Activated CD4-positive, alpha-beta memory T cell treated with anti-CD3 and anti-CD28 coated beads, Interleukin-2, amount 10 ng/mL, durations not matched to agents 7 days and 5 days (primary cell): Measurements from ENCODE around the gene GATA2. TPM values are rescaled to one million over a fixed set of nuclear protein-coding genes. Genes with fewer than 3 reads are reported as not detected.

Experiments
- CTCF ChIA-PET: fragments of 350-600 bp; sonication (Branson Sonifier 250); formaldehyde crosslinking; loops from one replicate; lab custom pipeline; 2021; ENCODE audit warnings: antibody characterized with exemption, inconsistent platforms; lab: Charles Lee
- POLR2A ChIA-PET: fragments of 350-600 bp; sonication (Branson Sonifier 250); formaldehyde crosslinking; loops from one replicate; lab custom pipeline; 2021; ENCODE audit warnings: antibody characterized with exemption; lab: Charles Lee
- DNase-seq: peaks from one replicate; pipeline ENCODE4 v3.0.0-alpha.2; 2020
- H3K27ac Mint-ChIP-seq: one replicate; pipeline ENCODE4 v1.8.0; 2021; ENCODE audit warnings: mild to moderate bottlenecking, mixed read lengths
- H3K27me3 Mint-ChIP-seq: one replicate; pipeline ENCODE4 v1.8.0; 2021; ENCODE audit warnings: mixed read lengths
- H3K36me3 Mint-ChIP-seq: one replicate; pipeline ENCODE4 v1.8.0; 2021; ENCODE audit warnings: low read depth, mixed read lengths
- H3K4me1 Mint-ChIP-seq: one replicate; pipeline ENCODE4 v1.8.0; 2021; ENCODE audit warnings: mixed read lengths
- H3K4me3 Mint-ChIP-seq: one replicate; pipeline ENCODE4 v1.8.0; 2021; ENCODE audit warnings: mild to moderate bottlenecking, mixed read lengths
- H3K9me3 Mint-ChIP-seq: one replicate; pipeline ENCODE4 v1.8.0; 2021; ENCODE audit warnings: mixed read lengths
- total RNA-seq, 2 experiments: library from RNA; stranded (reverse); gene quantifications; one replicate each; pipeline ENCODE4 v1.2.3, GENCODE V29; 2021

GATA2 gene
- total RNA-seq, 2 experiments from 2014 or later: 0.08 to 0.23 TPM

DNA sequence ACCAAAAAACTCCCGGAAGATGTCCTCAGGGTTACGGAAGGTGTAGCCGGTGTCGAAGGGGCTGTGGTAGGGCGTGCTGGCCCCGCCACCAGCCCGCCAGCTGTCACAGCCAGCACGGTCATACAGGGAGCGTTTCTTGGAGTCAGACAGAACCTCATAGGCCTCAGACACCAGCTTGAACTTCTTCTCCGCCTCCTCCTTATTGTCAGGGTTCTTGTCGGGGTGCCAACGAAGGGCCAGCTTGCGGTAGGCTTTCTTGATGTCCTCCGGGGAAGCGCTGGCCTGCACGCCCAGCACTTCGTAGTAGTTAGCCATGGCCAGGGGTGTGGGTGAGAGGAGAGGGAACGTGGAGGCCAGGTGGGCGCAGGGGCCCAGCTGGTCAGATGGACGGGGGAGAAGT, 30.1 kb downstream of the GATA2 start:
- Mint-ChIP-seq H3K9me3 (no peaks in the 10 kb centered on the region), H3K4me3 (no peak overlapping the region)
- POLR2A ChIA-PET: no interaction called here

GRCh38 chr3:128462341-128462910, 30.6 kb downstream of the GATA2 start:
- H3K4me1 Mint-ChIP-seq: peaks cover 12% of the 10 kb centered on the region
- H3K36me3 Mint-ChIP-seq: no peaks in the 10 kb centered on the region
- no peak for DNase-seq
- H3K9me3 Mint-ChIP-seq: no peaks in the 10 kb centered on the region
- POLR2A ChIA-PET: no interaction called here
- CTCF ChIA-PET: no interaction called here
- H3K4me3 Mint-ChIP-seq: no peak overlapping the region
- H3K27me3 Mint-ChIP-seq: peaks cover 24% of the 10 kb centered on the region
- no peak overlapping the region for H3K27ac Mint-ChIP-seq

More for the DNA sequence above, 30.1 kb downstream of the GATA2 start:
- Mint-ChIP-seq H3K4me1 (peaks cover 15% of the 10 kb centered on the region), H3K27me3 (peaks cover 24% of the 10 kb centered on the region), H3K36me3 (no peaks in the 10 kb centered on the region), H3K27ac (no peak overlapping the region)
- CTCF ChIA-PET: no interaction called here
- no peak for DNase-seq

GRCh38 chr3:128461731-128462130, 31.3 kb downstream of the GATA2 start:
- CTCF ChIA-PET: no interaction called here
- POLR2A ChIA-PET: no interaction called here
- H3K9me3 Mint-ChIP-seq: no peaks in the 10 kb centered on the region

GRCh38 chr3:128459461-128459820, 33.6 kb downstream of the GATA2 start:
- no peak for DNase-seq
- Mint-ChIP-seq H3K36me3 (no peaks in the 10 kb centered on the region), H3K27me3 (peaks cover 21% of the 10 kb centered on the region), H3K4me3 (no peak overlapping the region), H3K27ac (no peak overlapping the region), H3K4me1 (peaks cover under 1% of the 10 kb centered on the region), H3K9me3 (no peaks in the 10 kb centered on the region)
- ChIA-PET POLR2A (no interaction called here), CTCF (no interaction called here)

More at GRCh38 chr3:128461731-128462130, 31.3 kb downstream of the GATA2 start:
- Mint-ChIP-seq H3K36me3 (no peaks in the 10 kb centered on the region), H3K27me3 (peaks cover 19% of the 10 kb centered on the region), H3K4me3 (no peak overlapping the region), H3K4me1 (peaks cover 5% of the 10 kb centered on the region), H3K27ac (no peak overlapping the region)
- DNase-seq: no peak

- Mint-ChIP-seq H3K27me3 (peaks cover 23% of the 10 kb centered on the region), H3K36me3 (no peaks in the 10 kb centered on the region), H3K4me1 (no peaks in the 10 kb centered on the region), H3K4me3 (no peak overlapping the region), H3K27ac (no peak overlapping the region), H3K9me3 (no peaks in the 10 kb centered on the region)
- POLR2A ChIA-PET: no interaction called here
- CTCF ChIA-PET: no interaction called here
- no peak for DNase-seq
Observed at GRCh38 chr3:128458746-128459460, 34.1 kb downstream of the GATA2 start.

DNA sequence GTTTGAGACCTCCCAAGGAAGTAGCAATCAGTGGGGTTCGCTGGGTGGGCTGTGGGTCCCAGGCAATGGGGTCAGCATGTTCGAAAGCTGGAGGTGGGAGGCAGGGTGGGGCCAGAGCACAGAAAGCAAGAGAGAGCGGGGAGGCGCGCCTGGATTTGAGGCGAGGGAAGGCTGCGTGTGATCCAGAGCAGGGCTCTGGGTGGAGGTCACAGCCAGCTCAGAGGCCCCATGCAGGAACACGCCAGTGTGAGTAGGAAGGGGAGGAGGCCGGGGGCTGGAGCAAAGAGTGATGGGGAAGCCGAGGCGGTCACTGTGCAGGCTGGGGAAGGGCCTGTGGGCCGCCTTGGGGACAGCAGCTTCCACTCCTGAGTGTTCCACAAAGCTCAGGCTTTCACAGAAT, 35.1 kb downstream of the GATA2 start:
- DNase-seq: no peak
- H3K27ac Mint-ChIP-seq: no peak overlapping the region

GRCh38 chr3:128456776-128457715, 36.0 kb downstream of the GATA2 start:
- POLR2A ChIA-PET: interaction anchor here (1.4 kb wide), 1 partner anchor 8 kb away, joined by 4 read pairs; no protein-coding TSS in a partner anchor
- peaks cover 27% of the 10 kb centered on the region for H3K27me3 Mint-ChIP-seq
- no peaks in the 10 kb centered on the region for H3K4me1 Mint-ChIP-seq
- H3K27ac Mint-ChIP-seq: no peak overlapping the region
- CTCF ChIA-PET: no interaction called here
- no peak overlapping the region for H3K4me3 Mint-ChIP-seq
- H3K9me3 Mint-ChIP-seq: no peaks in the 10 kb centered on the region
- DNase-seq: no peak
- no peaks in the 10 kb centered on the region for H3K36me3 Mint-ChIP-seq

More for the DNA sequence above, 35.1 kb downstream of the GATA2 start:
- ChIA-PET POLR2A (interaction anchor here (1.4 kb wide), 1 partner anchor 9 kb away, joined by 4 read pairs; no protein-coding TSS in a partner anchor), CTCF (no interaction called here)
- Mint-ChIP-seq H3K36me3 (no peaks in the 10 kb centered on the region), H3K9me3 (no peaks in the 10 kb centered on the region), H3K4me3 (no peak overlapping the region), H3K27me3 (peaks cover 26% of the 10 kb centered on the region), H3K4me1 (no peaks in the 10 kb centered on the region)

- CTCF ChIA-PET: no interaction called here
Observed at GRCh38 chr3:128455786-128456748, 36.9 kb downstream of the GATA2 start.

DNA sequence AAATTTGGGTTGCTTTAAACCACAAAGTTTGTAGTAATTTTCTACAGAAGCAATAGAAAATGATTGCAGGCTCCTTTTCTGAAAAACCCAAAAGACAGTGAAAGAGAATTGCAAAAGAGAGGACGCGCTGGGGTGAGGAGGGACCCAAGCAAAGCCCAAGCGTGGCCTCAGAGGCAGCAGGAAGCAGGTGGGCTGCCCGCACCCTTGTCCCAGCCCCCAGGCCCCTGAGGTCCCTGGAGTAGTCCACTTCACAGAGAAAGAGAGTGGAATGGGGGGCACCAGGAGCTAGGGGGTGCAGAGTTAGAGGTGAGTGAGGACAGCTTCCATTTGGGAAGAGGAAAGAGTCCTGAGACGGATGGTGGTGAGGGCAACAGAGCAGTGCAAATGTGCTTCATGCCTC, 37.9 kb downstream of the GATA2 start:
- ChIA-PET CTCF (no interaction called here), POLR2A (no interaction called here)
- H3K36me3 Mint-ChIP-seq: no peaks in the 10 kb centered on the region
- DNase-seq: no peak
- peaks cover 2% of the 10 kb centered on the region for H3K9me3 Mint-ChIP-seq
- H3K27me3 Mint-ChIP-seq: peaks cover 26% of the 10 kb centered on the region
- no peak overlapping the region for H3K4me3 Mint-ChIP-seq
- H3K27ac Mint-ChIP-seq: no peak overlapping the region
- peaks cover 6% of the 10 kb centered on the region for H3K4me1 Mint-ChIP-seq

More at GRCh38 chr3:128455786-128456748, 36.9 kb downstream of the GATA2 start:
- POLR2A ChIA-PET: no interaction called here
- Mint-ChIP-seq H3K9me3 (no peaks in the 10 kb centered on the region), H3K27me3 (peaks cover 28% of the 10 kb centered on the region), H3K36me3 (no peaks in the 10 kb centered on the region), H3K4me1 (no peaks in the 10 kb centered on the region), H3K27ac (no peak overlapping the region), H3K4me3 (no peak overlapping the region)
- DNase-seq: no peak

- H3K4me3 Mint-ChIP-seq: no peak overlapping the region
Observed at GRCh38 chr3:128454310-128454618, 38.7 kb downstream of the GATA2 start.

GRCh38 chr3:128453501-128454309, 39.3 kb downstream of the GATA2 start:
- DNase-seq: no peak
- Mint-ChIP-seq H3K4me1 (peaks cover 16% of the 10 kb centered on the region), H3K27ac (no peak overlapping the region), H3K4me3 (no peak overlapping the region), H3K36me3 (peaks cover 3% of the 10 kb centered on the region), H3K27me3 (peaks cover 24% of the 10 kb centered on the region), H3K9me3 (peaks cover 11% of the 10 kb centered on the region)
- POLR2A ChIA-PET: no interaction called here
- CTCF ChIA-PET: no interaction called here

More at GRCh38 chr3:128454310-128454618, 38.7 kb downstream of the GATA2 start:
- H3K27ac Mint-ChIP-seq: no peak overlapping the region
- no peaks in the 10 kb centered on the region for H3K36me3 Mint-ChIP-seq
- H3K9me3 Mint-ChIP-seq: peaks cover 6% of the 10 kb centered on the region
- CTCF ChIA-PET: no interaction called here
- H3K27me3 Mint-ChIP-seq: peaks cover 24% of the 10 kb centered on the region
- peaks cover 11% of the 10 kb centered on the region for H3K4me1 Mint-ChIP-seq
- POLR2A ChIA-PET: no interaction called here
- no peak for DNase-seq
